H1 (cell line): ENCODE measurements around the gene TECPR2. TPM values are rescaled to one million over a fixed set of nuclear protein-coding genes. Genes with fewer than 3 reads are reported as not detected.

ENCODE experiments used
- CTCF ChIA-PET: fragments of 300-600 bp; sonication (Branson Sonifier 250); formaldehyde crosslinking; loops from one replicate; lab custom pipeline; 2021; ENCODE audit not compliant: partially characterized antibody; lab: Charles Lee
- POLR2A ChIA-PET: fragments of 300-600 bp; sonication (Branson Sonifier 250); formaldehyde crosslinking; loops from one replicate; lab custom pipeline; 2021; ENCODE audit warnings: inconsistent platforms; ENCODE audit not compliant: partially characterized antibody; lab: Charles Lee
- DNase-seq, 2 experiments: peaks; one replicate each; pipeline versions ENCODE4 v3.0.0 to v3.0.0-alpha.2; 2010 to 2022; ENCODE audit warnings: low spot score in 2 of 2, low read depth in 1 of 2, mixed read lengths in 1 of 2
- FAIRE-seq: peaks from 2 replicates; lab custom pipeline; 2011; peaks lifted over from hg19 to GRCh38; lab: Jason Lieb, UNC
- H2AFZ ChIP-seq: 2 replicates; pipeline ENCODE4 v1.8.1; 2012; ENCODE audit warnings: low read length, inconsistent platforms
- H2AK5ac ChIP-seq: 2 replicates; pipeline ENCODE4 v1.6.1; 2013; ENCODE audit warnings: low read depth, low read length
- H2BK120ac ChIP-seq: replicated peaks from 2 replicates; pipeline ENCODE3; 2013; ENCODE audit warnings: low read depth, low read length, inconsistent platforms
- H2BK12ac ChIP-seq: 2 replicates; pipeline ENCODE4 v1.6.1; 2013; ENCODE audit warnings: low read depth, low read length
- H2BK15ac ChIP-seq: 2 replicates; pipeline ENCODE4 v1.6.1; 2013; ENCODE audit warnings: low read length
- H2BK20ac ChIP-seq: 2 replicates; pipeline ENCODE4 v1.6.1; 2013; ENCODE audit warnings: low read length
- H2BK5ac ChIP-seq: 2 replicates; pipeline ENCODE4 v1.6.1; 2013; ENCODE audit warnings: low read depth, low read length
- H3K14ac ChIP-seq: 2 replicates; pipeline ENCODE4 v1.6.1; 2013; ENCODE audit warnings: inconsistent platforms; ENCODE audit not compliant: insufficient read length
- H3K18ac ChIP-seq: 2 replicates; pipeline ENCODE4 v1.6.1; 2013; ENCODE audit warnings: low read length; ENCODE audit errors: extremely low read depth
- H3K23ac ChIP-seq: 2 replicates; pipeline ENCODE4 v1.6.1; 2013; ENCODE audit warnings: inconsistent platforms; ENCODE audit not compliant: insufficient read length
- H3K23me2 ChIP-seq: 2 replicates; pipeline ENCODE4 v1.6.1; 2013; ENCODE audit warnings: low read depth, low read length
- H3K27ac ChIP-seq: 2 replicates; pipeline ENCODE4 v1.6.1; 2011; ENCODE audit warnings: low read depth, low read length, inconsistent platforms
- H3K27me3 ChIP-seq, 4 experiments: replicated peaks in 1 of 4; 1 replicate in 1 of 4; 2 replicates in 3 of 4; pipeline versions ENCODE4 v1.6.1 to v1.8.1; 2011 to 2013; ENCODE audit warnings: low read length in 3 of 4, mild to moderate bottlenecking in 3 of 4, inconsistent platforms in 2 of 4, mixed read lengths in 2 of 4, moderate library complexity in 1 of 4; ENCODE audit not compliant: control insufficient read depth in 3 of 4, insufficient read depth in 3 of 4; ENCODE audit errors: extremely low read depth in 1 of 4
- H3K36me3 ChIP-seq, 4 experiments: 2 replicates each; pipeline versions ENCODE4 v1.6.1 to v1.8.1; 2011 to 2013; ENCODE audit warnings: mild to moderate bottlenecking in 4 of 4, low read length in 3 of 4, moderate library complexity in 2 of 4, control low read depth in 1 of 4, inconsistent platforms in 1 of 4; ENCODE audit not compliant: insufficient read depth in 4 of 4, control insufficient read depth in 2 of 4
- H3K4ac ChIP-seq: replicated peaks from 2 replicates; pipeline ENCODE3; 2013; ENCODE audit warnings: low read length, low read depth, mixed read lengths, inconsistent platforms; ENCODE audit not compliant: insufficient read length
- H3K4me1 ChIP-seq, 4 experiments: replicated peaks in 1 of 4; 1 replicate in 1 of 4; 2 replicates in 3 of 4; pipeline versions ENCODE4 v1.6.1 to v1.8.1; 2011 to 2013; ENCODE audit warnings: low read length in 3 of 4, inconsistent platforms in 2 of 4, mixed read lengths in 1 of 4; ENCODE audit not compliant: insufficient read depth in 4 of 4, control insufficient read depth in 3 of 4
- H3K4me2 ChIP-seq, 2 experiments: 2 replicates each; pipeline versions ENCODE4 v1.6.1 to v1.8.1; 2011 to 2013; ENCODE audit warnings: low read depth in 2 of 2, low read length in 2 of 2, control low read depth in 1 of 2, inconsistent platforms in 1 of 2, mild to moderate bottlenecking in 1 of 2; ENCODE audit not compliant: insufficient read depth in 1 of 2
- H3K4me3 ChIP-seq, 4 experiments: fragments of 200-600, 300-600 bp in 1 of 4; sonication (generic), shearing (Covaris generic), sonication (Bioruptor Twin) in 1 of 4; 2 replicates each; pipeline versions ENCODE4 v1.5.1 to v1.8.1; 2011 to 2016; ENCODE audit warnings: low read length in 4 of 4, low read depth in 3 of 4, control low read depth in 2 of 4, inconsistent platforms in 2 of 4, mild to moderate bottlenecking in 2 of 4, mixed read lengths in 1 of 4, moderate library complexity in 1 of 4; ENCODE audit not compliant: insufficient read depth in 2 of 4; ENCODE audit errors: extremely low read depth in 1 of 4
- H3K56ac ChIP-seq: replicated peaks from 2 replicates; pipeline ENCODE3; 2013; ENCODE audit warnings: low read depth, mild to moderate bottlenecking, mixed read lengths, low read length, inconsistent platforms; ENCODE audit not compliant: insufficient read length
- H3K79me1 ChIP-seq: 2 replicates; pipeline ENCODE4 v1.6.1; 2013; ENCODE audit warnings: low read depth, low read length, control low read depth
- H3K79me2 ChIP-seq, 2 experiments: 2 replicates each; pipeline versions ENCODE4 v1.6.1 to v1.8.1; 2012 to 2013; ENCODE audit warnings: low read length in 2 of 2, mild to moderate bottlenecking in 2 of 2, inconsistent platforms in 1 of 2; ENCODE audit not compliant: insufficient read depth in 2 of 2, control insufficient read depth in 1 of 2
- H3K9ac ChIP-seq, 4 experiments: replicated peaks in 1 of 4; 1 replicate in 1 of 4; 2 replicates in 3 of 4; pipeline versions ENCODE4 v1.6.1 to v1.8.1; 2011 to 2013; ENCODE audit warnings: low read depth in 3 of 4, low read length in 3 of 4, control low read depth in 2 of 4, mild to moderate bottlenecking in 2 of 4, moderate library complexity in 2 of 4, inconsistent platforms in 1 of 4; ENCODE audit errors: extremely low read depth in 1 of 4
- H3K9me3 ChIP-seq, 2 experiments: 2 replicates each; pipeline versions ENCODE4 v1.6.1 to v1.8.1; 2012 to 2013; ENCODE audit warnings: mild to moderate bottlenecking in 2 of 2, moderate library complexity in 2 of 2, control low read depth in 1 of 2, inconsistent platforms in 1 of 2, low read depth in 1 of 2, low read length in 1 of 2, mixed read lengths in 1 of 2; ENCODE audit not compliant: insufficient read depth in 2 of 2
- H4K20me1 ChIP-seq, 2 experiments: replicated peaks in 1 of 2; 2 replicates each; pipeline versions ENCODE3 to v1.8.1; 2011 to 2013; ENCODE audit warnings: inconsistent platforms in 2 of 2, low read length in 2 of 2, mild to moderate bottlenecking in 1 of 2; ENCODE audit not compliant: insufficient read depth in 2 of 2, control insufficient read depth in 1 of 2
- H4K5ac ChIP-seq: 2 replicates; pipeline ENCODE4 v1.6.1; 2013; ENCODE audit warnings: low read length, low read depth, mixed read lengths, inconsistent platforms; ENCODE audit not compliant: insufficient read length
- H4K8ac ChIP-seq: 2 replicates; pipeline ENCODE4 v1.8.0; 2013; ENCODE audit warnings: mild to moderate bottlenecking, moderate library complexity, low read length, inconsistent platforms; ENCODE audit not compliant: insufficient read depth; ENCODE audit errors: extremely low read depth
- H4K91ac ChIP-seq: replicated peaks from 2 replicates; pipeline ENCODE3; 2013; ENCODE audit warnings: low read length, mixed read lengths, inconsistent platforms; ENCODE audit not compliant: insufficient read length
- E2F6 ChIP-seq: IDR thresholded peaks from 2 replicates; pipeline ENCODE4 v1.6.1; 2012; ENCODE audit warnings: inconsistent platforms
- PHF8 ChIP-seq: fragments of 200-600 bp; sonication (generic); conservative IDR thresholded peaks from 2 replicates; pipeline ENCODE4 v1.7.1; 2012; ENCODE audit warnings: low read depth, mild to moderate bottlenecking, inconsistent platforms, low read length, moderate library complexity
- SRF ChIP-seq: IDR thresholded peaks from 2 replicates; pipeline ENCODE4 v1.6.1; 2011; ENCODE audit warnings: mild to moderate bottlenecking, low read depth, low read length, moderate library complexity
- WGBS, 2 experiments: shearing (Covaris generic) in 1 of 2; methylation state at CpG; one replicate each; pipeline versions ENCODE4 v1.1.6 to v1.1.7; 2013 to 2015; ENCODE audit warnings: low lambda C conversion rate in 2 of 2, mixed read lengths in 2 of 2, inconsistent platforms in 1 of 2, low coverage in 1 of 2, missing lambda C conversion rate in 1 of 2; ENCODE audit not compliant: insufficient replicate concordance in 2 of 2, insufficient coverage in 1 of 2, insufficient read length in 1 of 2; ENCODE audit errors: extremely low coverage in 1 of 2, missing lambda C conversion rate in 1 of 2; 5-methylcytosine and 5-hydroxymethylcytosine counted together
- polyA plus RNA-seq, 7 experiments: library from polyadenylated mRNA; depleted of rRNA in 3 of 7; stranded (reverse) in 5 of 7; unstranded in 2 of 7; fragments of >200 nt in 5 of 7; fragments of 200-250 nt in 2 of 7; gene quantifications; 1 replicate in 5 of 7; 2 replicates in 1 of 7; 4 replicates in 1 of 7; pipeline versions ENCODE4 v1.2.1 to v1.2.3, GENCODE V29; 2011 to 2013; ENCODE audit warnings: missing spikeins in 2 of 7, mixed read lengths in 2 of 7
- total RNA-seq: library from RNA; stranded (reverse); fragmentation: NEBNext Ultra II Directional; extraction: Animal tissue kit (Norgen Biotek cat#: 25700); gene quantifications from 2 replicates; pipeline ENCODE4 v1.2.1, GENCODE V29; 2021

TECPR2 gene
- total and polyA plus RNA-seq, 2 of the 8 experiments (the other 6 are each of a cell fraction or from before 2014, with no cell fraction given): 6.8 to 19.4 TPM

- Histone ChIP-seq H3K14ac (no peak overlapping the region), H4K91ac (no peak overlapping the region), H4K8ac (no peak overlapping the region), H3K23me2 (no peaks in the 10 kb centered on the region), H2BK120ac (no peak overlapping the region), H3K23ac (no peak overlapping the region), H2AK5ac (no peak overlapping the region), H3K4ac (no peak overlapping the region), H2BK15ac (no peak overlapping the region), H3K36me3 (peaks cover 0 to 17% (median 2%) of the 10 kb centered on the region in 4 experiments; a peak in 4 of 8 replicates), H3K79me1 (no peaks in the 10 kb centered on the region), H3K4me2 (no peak overlapping the region), H2BK12ac (no peak overlapping the region), H2AFZ (no peak overlapping the region), H4K5ac (no peak overlapping the region), H3K56ac (no peak overlapping the region), H2BK20ac (no peak overlapping the region), H3K9me3 (no peaks in the 10 kb centered on the region), H3K27me3 (no peaks in the 10 kb centered on the region), H3K4me1 (no peaks in the 10 kb centered on the region; a peak in 1 of 7 replicates), H3K27ac (no peak overlapping the region), H3K18ac (no peak overlapping the region), H3K4me3 (no peak overlapping the region), H3K9ac (no peak overlapping the region), H3K79me2 (no peaks in the 10 kb centered on the region), H2BK5ac (no peak overlapping the region; the same call in 1 of the 2 replicates), H4K20me1 (peaks cover 0 to 2% of the 10 kb centered on the region in 2 experiments)
- ChIA-PET CTCF (interaction anchor here (0.6 to 4.2 kb wide), 6 partner anchors 11 to 354 kb away, joined by 3 to 22 read pairs (median 4); no protein-coding TSS in a partner anchor), POLR2A (interaction anchor here (1.1 kb wide), 1 partner anchor 14 kb away, joined by 5 read pairs; no protein-coding TSS in a partner anchor)
- DNase-seq (no peak), FAIRE-seq (no peak)
- WGBS, 2 experiments: 90% methylated on average over 7 of the region's 7 CpGs; no CpG with 5 or more reads in 1 of the 2 experiments
- TF ChIP-seq E2F6 (no peak), PHF8 (no peak), SRF (no peak)
These were observed 27.6 kb upstream of the TECPR2 start for GRCh38 chr14:102335163-102335562.
